Vagina (tissue), 2 donors: ENCODE measurements around the gene IGFBP1.

ENCODE experiments used
- CTCF ChIP-seq, 3 experiments: fragments of 450-650 bp in 2 of 3; fragments of 200-600 bp in 1 of 3; sonication (generic) in 1 of 3; IDR thresholded peaks; one replicate each; pipeline ENCODE4 v1.5.1; 2017 to 2019; ENCODE audit warnings: antibody characterized with exemption in 3 of 3, mild to moderate bottlenecking in 2 of 3, moderate library complexity in 2 of 3
- POLR2AphosphoS5 ChIP-seq, 2 donors: sonication (generic); formaldehyde crosslinking; IDR thresholded peaks; one replicate each; pipeline ENCODE4 v1.9.0; 2017; ENCODE audit warnings: antibody characterized with exemption in 2 of 2, mild to moderate bottlenecking in 2 of 2, low read depth in 1 of 2; ENCODE audit not compliant: insufficient read depth in 1 of 2

GRCh38 chr7:45919231-45919784 is 31.0 kb downstream of the IGFBP1 start:
- TF ChIP-seq CTCF (IDR thresholded peaks at IDR 0.05) (no peak), POLR2AphosphoS5 (IDR thresholded peaks at IDR 0.05; ENCODE audit: insufficient read depth in 1 of 2, low read depth in 1 of 2) (no peak)
